Large intestine (tissue), 3 donors: ENCODE measurements around the gene PHACTR1. TPM values are rescaled to one million over a fixed set of nuclear protein-coding genes. Genes with fewer than 3 reads are reported as not detected.
"Not testable (repeated sequence)": the region's sequence is repeated elsewhere in the genome, so short reads cannot be mapped to it uniquely, and the experiment has no call there.

Experiments
- DNase-seq, 2 donors: peaks; one replicate each; pipeline versions ENCODE4 v3.0.0 to v3.0.0-alpha.2; 2013
- H3K27ac ChIP-seq: one replicate; pipeline ENCODE4 v1.5.1; 2013; ENCODE audit warnings: low read length
- H3K27me3 ChIP-seq: 2 replicates; pipeline ENCODE4 v1.6.1; 2013; ENCODE audit warnings: low read length; ENCODE audit not compliant: control insufficient read depth, insufficient read depth
- H3K36me3 ChIP-seq: 2 replicates; pipeline ENCODE4 v1.6.1; 2013; ENCODE audit warnings: low read length; ENCODE audit not compliant: control insufficient read depth, insufficient read depth
- H3K4me1 ChIP-seq: one replicate; pipeline ENCODE4 v1.6.1; 2013; ENCODE audit warnings: low read length; ENCODE audit not compliant: control insufficient read depth, insufficient read depth
- H3K4me3 ChIP-seq: one replicate; pipeline ENCODE4 v1.5.1; 2013; ENCODE audit warnings: low read length
- H3K9me3 ChIP-seq: one replicate; pipeline ENCODE4 v1.6.1; 2013; ENCODE audit warnings: mild to moderate bottlenecking, low read depth, low read length, moderate library complexity; ENCODE audit not compliant: control insufficient read depth
- WGBS: methylation state at CpG from one replicate; pipeline ENCODE4 v1.1.5; 2013; ENCODE audit warnings: low lambda C conversion rate; ENCODE audit not compliant: insufficient coverage; 5-methylcytosine and 5-hydroxymethylcytosine counted together
- polyA plus RNA-seq: library from polyadenylated mRNA; unstranded; fragments of 120-200 nt; gene quantifications from one replicate; pipeline ENCODE4 v1.2.1, GENCODE V29; 2013

The PHACTR1 gene
- polyA plus RNA-seq, 1 donor, result 5.5 TPM

- H3K27ac ChIP-seq, result no peak overlapping the region
- H3K4me3 ChIP-seq, result no peak overlapping the region
- H3K36me3 ChIP-seq, result no peaks in the 10 kb centered on the region
- H3K27me3 ChIP-seq, result no peaks in the 10 kb centered on the region
- no peaks in the 10 kb centered on the region for H3K9me3 ChIP-seq
- no peak for DNase-seq
- 83% methylated on average over 2 of the region's 6 CpGs for WGBS
- H3K4me1 ChIP-seq, result no peaks in the 10 kb centered on the region
Observed at GRCh38 chr6:13238017-13238416, 521.5 kb downstream of the PHACTR1 start.

- no peak for DNase-seq
- Histone ChIP-seq H3K9me3 (no peaks in the 10 kb centered on the region), H3K4me1 (no peaks in the 10 kb centered on the region), H3K27me3 (no peaks in the 10 kb centered on the region), H3K27ac (no peak overlapping the region), H3K4me3 (no peak overlapping the region), H3K36me3 (no peaks in the 10 kb centered on the region)
- no CpG with 5 or more reads among the region's 7 CpGs for whole genome bisulfite sequencing
Observed at GRCh38 chr6:13238640-13239216, 522.2 kb downstream of the PHACTR1 start.

DNA sequence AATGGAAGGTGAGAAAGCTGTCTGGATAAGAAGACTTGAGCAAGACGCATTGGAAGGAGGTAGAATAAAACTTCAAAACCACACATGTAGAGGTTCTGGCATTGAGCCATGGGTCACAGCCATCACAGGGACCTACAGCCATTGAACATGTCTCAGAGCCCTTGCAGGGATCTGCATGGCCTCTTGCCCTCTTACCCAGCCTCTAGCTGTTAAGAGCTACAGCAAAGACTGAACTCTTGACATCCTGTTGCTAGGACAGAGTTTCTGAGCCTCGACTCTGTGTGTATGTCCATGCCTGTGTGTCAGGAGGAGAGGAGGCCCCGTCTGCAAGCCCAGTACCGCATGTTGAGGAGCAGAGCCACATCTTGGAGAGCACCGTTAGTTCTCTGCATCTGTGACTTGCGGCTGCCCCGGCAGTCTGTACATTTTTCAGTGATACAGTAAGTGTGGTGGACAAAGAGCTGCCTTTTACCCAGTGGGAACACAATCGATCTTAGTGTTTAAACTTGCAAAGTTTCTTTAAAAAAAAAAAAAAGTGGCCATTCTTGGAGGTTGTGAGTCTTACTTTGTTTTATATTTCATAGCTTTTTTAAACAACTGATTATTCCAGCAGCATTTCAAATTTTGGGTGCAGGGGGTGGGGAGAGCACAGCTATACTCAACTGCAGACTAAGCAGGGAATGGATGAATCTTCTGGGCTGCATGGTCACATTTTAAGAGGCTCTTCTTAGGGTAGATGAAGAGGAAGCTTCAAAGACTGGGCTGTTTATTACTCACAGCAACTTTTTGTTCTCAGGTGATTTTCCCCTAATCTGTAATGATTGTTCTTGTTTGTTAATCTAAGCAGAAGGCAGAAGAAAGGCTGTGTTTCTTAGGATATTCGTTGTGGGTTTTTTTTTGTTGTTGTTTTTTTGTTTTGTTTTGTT is 523.2 kb downstream of the PHACTR1 start:
- no peaks in the 10 kb centered on the region for H3K9me3 ChIP-seq
- no peaks in the 10 kb centered on the region for H3K4me1 ChIP-seq
- H3K36me3 ChIP-seq, result no peaks in the 10 kb centered on the region
- DNase-seq, result no peak
- no peak overlapping the region for H3K4me3 ChIP-seq
- no peak overlapping the region for H3K27ac ChIP-seq
- no CpG with 5 or more reads among the region's 9 CpGs for WGBS
- no peaks in the 10 kb centered on the region for H3K27me3 ChIP-seq

DNA sequence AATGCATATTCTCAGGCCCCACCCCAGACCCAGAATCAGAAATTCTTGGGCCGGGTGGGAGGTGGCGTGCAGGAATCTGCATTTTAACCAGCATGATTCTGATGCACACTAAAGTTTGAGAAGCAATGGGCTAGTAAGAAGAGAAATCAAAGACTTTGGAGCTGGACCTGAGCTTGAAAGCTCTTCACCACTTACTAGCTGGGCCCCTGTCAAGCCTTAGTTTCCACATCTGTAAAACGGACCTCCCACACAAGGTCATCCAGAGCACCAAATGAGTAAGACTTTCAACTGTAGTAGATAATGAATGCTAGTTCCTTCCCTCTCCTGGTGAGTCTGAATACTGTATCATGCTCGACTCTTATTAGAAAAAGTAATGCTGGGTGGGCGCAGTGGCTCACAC is 524.8 kb downstream of the PHACTR1 start:
- Histone ChIP-seq H3K9me3 (no peaks in the 10 kb centered on the region), H3K27ac (no peak overlapping the region), H3K4me3 (no peak overlapping the region), H3K27me3 (no peaks in the 10 kb centered on the region), H3K36me3 (no peaks in the 10 kb centered on the region), H3K4me1 (no peaks in the 10 kb centered on the region)
- 100% methylated on average over 1 of the region's 5 CpGs for WGBS
- no peak for DNase-seq

GRCh38 chr6:13242178-13242577 is 525.6 kb downstream of the PHACTR1 start:
- no CpG with 5 or more reads among the region's 3 CpGs for WGBS
- no peaks in the 10 kb centered on the region for H3K36me3 ChIP-seq
- H3K4me3 ChIP-seq, result no peak overlapping the region
- H3K27me3 ChIP-seq, result no peaks in the 10 kb centered on the region
- no peaks in the 10 kb centered on the region for H3K9me3 ChIP-seq
- H3K27ac ChIP-seq, result no peak overlapping the region
- DNase-seq, result no peak
- no peaks in the 10 kb centered on the region for H3K4me1 ChIP-seq

- Histone ChIP-seq H3K4me3 (no peak overlapping the region), H3K4me1 (no peaks in the 10 kb centered on the region), H3K27ac (no peak overlapping the region), H3K27me3 (no peaks in the 10 kb centered on the region), H3K9me3 (no peaks in the 10 kb centered on the region), H3K36me3 (no peaks in the 10 kb centered on the region)
- 60% methylated on average over 1 of the region's 1 CpG for WGBS
- DNase-seq, result peak in 1 of 2 donors; percentile 39
Observed at GRCh38 chr6:13242590-13242989, 526.0 kb downstream of the PHACTR1 start.

DNA sequence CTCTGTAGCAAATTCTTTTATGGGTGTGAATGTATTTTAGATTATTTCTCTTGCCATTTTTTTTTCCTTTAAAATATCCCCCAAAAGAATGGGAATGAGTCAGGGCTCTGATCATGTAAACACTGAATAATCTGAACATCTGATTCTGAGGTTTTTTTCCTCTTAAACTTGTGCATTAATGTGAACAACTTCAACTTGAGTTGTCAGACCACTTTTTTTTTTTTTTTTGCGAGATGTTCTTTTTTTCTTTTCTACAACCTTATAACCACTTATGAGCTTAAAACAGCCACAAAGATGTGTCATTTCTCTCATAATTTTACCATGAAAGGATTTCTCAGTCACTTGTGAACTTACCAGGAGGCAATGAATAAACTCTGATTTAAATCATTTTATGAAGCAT is 526.5 kb downstream of the PHACTR1 start:
- Histone ChIP-seq H3K9me3 (no peaks in the 10 kb centered on the region), H3K27me3 (no peaks in the 10 kb centered on the region), H3K36me3 (no peaks in the 10 kb centered on the region), H3K4me3 (no peak overlapping the region), H3K4me1 (no peaks in the 10 kb centered on the region), H3K27ac (no peak overlapping the region)
- no peak for DNase-seq
- WGBS, result 50% methylated on average over 1 of the region's 1 CpG

GRCh38 chr6:13243745-13244144 is 527.2 kb downstream of the PHACTR1 start:
- 100% methylated on average over 1 of the region's 5 CpGs for WGBS
- H3K27me3 ChIP-seq, H3K4me1 ChIP-seq, H3K4me3 ChIP-seq, H3K27ac ChIP-seq, H3K36me3 ChIP-seq, DNase-seq, H3K9me3 ChIP-seq: not testable (repeated sequence)

GRCh38 chr6:13247627-13248026 is 531.1 kb downstream of the PHACTR1 start:
- no peaks in the 10 kb centered on the region for H3K9me3 ChIP-seq
- no peak for DNase-seq
- WGBS, result 96% methylated on average over 3 of the region's 7 CpGs
- no peaks in the 10 kb centered on the region for H3K27me3 ChIP-seq
- H3K4me3 ChIP-seq, result no peak overlapping the region
- H3K4me1 ChIP-seq, result no peaks in the 10 kb centered on the region
- no peaks in the 10 kb centered on the region for H3K36me3 ChIP-seq
- H3K27ac ChIP-seq, result no peak overlapping the region

DNA sequence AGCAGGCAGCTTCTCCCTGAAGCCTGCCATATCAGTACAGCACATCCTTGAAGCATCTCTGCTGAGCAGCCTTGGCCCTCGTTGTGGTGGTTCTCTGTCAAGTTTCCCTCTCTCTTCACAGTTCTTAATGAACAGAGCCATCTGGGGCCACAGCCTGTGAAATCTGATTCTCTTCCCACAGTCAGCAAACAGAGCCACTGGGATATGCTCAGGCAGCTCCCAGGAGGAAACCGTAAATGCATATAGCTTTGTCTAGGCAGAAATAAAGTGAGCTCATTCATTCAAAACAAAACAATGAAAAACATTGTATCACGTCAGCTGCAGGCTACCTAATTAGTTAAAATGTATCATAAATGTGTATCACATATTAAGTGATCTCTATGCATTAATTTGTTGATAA is 531.5 kb downstream of the PHACTR1 start:
- WGBS, result no CpG with 5 or more reads among the region's 3 CpGs
- Histone ChIP-seq H3K4me1 (no peaks in the 10 kb centered on the region), H3K27ac (no peak overlapping the region), H3K9me3 (no peaks in the 10 kb centered on the region), H3K27me3 (no peaks in the 10 kb centered on the region), H3K36me3 (no peaks in the 10 kb centered on the region), H3K4me3 (no peak overlapping the region)
- no peak for DNase-seq
